Measurements from ENCODE around the gene VPS37B.

- TF ChIP-seq CTCF (IDR thresholded peaks at IDR 0.05), result peak; percentile 27 to 47 (median 42)
- TF ChIP-seq POLR2A (IDR thresholded peaks at IDR 0.05; ENCODE audit: low read depth), result no peak
Observed at GRCh38 chr12:122880668-122881067, 15.3 kb downstream of the VPS37B start.

Data from esophagus muscularis mucosa (tissue), 3 donors.